Left ventricle myocardium superior (tissue), 1 donor: Measurements from ENCODE around the gene TBC1D23. TPM values are rescaled to one million over a fixed set of nuclear protein-coding genes. Genes with fewer than 3 reads are reported as not detected.
"Not testable (repeated sequence)": the region's sequence is repeated elsewhere in the genome, so short reads cannot be mapped to it uniquely, and the experiment has no call there.

Source experiments
- ATAC-seq: fragments of 200-7000 bp; cut with Tn5 transposase; one replicate; pipeline ENCODE4 v1.9.1; 2020; ENCODE audit warnings: mild to moderate bottlenecking, moderate library complexity
- DNase-seq: peaks from one replicate; pipeline ENCODE4 v3.0.0-alpha.2; 2020
- intact Hi-C: fragments of 100-400 bp; cut with micrococcal nuclease; formaldehyde crosslinking; loops from one replicate; pipeline ENCODE4 v1.11.0; 2022
- total RNA-seq: library from RNA; stranded (reverse); fragmentation: NEBNext Ultra II Directional; extraction: Animal tissue kit (Norgen Biotek cat#: 25700); gene quantifications from one replicate; pipeline ENCODE4 v1.2.1, GENCODE V29; 2021
- donor health status: DM: no; HTN: yes; CAD: no; lungs with severe emphysema.

The TBC1D23 gene
- total RNA-seq, 1 donor from 2014 or later, result 31.3 TPM

DNA sequence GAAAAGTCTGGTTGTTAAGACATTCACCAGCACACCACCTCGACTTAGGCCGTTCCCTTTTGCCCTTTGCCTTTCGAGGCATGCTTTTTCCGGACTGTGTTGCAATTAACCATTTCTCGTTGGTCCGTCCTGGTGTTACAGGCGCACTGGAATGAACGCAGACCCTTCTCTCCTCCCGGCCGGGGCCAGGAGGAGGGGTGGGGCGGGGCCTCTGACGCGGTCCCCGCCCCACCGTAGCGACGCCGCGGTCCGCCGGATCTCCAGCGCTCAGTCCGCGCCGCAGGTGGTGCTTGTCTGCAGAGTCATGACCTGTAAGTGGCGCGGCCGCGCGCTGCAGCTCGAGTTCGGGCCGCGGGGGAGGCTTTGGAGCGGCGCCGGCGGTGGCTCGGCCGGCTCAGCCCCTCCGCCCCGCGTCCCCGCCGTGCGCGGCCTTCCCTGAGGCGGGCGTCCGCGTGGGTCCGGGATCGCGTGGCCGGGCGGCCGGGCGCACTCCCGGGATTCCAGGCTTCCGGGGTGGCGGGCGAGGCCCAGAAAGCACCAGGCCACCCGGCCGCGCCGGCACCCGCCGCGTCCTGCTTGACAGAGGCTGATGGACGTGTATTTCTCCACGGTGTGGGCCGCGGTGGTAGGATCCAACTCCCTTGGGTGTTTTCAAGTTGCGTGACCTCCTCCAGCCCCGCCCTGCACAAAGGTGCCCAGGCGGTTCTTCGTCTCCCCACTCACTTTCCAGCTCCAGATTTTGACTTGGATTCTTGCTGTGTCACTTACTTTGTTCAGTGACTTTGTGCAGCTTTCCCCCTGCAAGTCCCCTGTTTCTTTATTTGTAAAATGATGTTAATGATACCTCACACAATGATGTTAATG lies 73.9 kb downstream of the TBC1D23 start, which contains the start of gene NIT2:
TSS of gene NIT2 (plus strand) at position 270 of the 864 bp plus-strand sequence. CDS start at position 305, 35 bp downstream.
- DNase-seq, result peak; percentile 94
- peak; percentile 99 for ATAC-seq
- intact Hi-C loops, result no loop called here

DNA sequence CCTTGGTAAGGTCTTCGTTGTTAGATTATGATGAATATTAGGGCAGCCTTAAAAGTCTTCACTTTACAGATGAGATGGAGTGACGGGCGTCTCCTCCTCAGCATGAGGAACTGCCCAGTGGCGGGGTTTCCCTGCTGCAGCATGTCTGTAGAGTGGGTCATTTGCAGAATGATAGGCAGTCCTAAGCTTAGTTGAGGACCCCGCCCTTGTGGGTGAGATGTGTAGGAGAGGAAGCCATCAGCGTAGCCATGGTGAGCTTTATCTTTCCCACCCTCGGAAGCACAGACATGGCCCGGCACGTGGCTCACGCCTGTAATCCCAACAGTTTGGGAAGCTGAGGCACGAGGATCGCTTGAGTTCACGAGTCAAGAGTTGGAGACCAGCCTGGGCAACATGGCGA lies 74.6 kb downstream of the TBC1D23 start:
- peak; percentile 7 for ATAC-seq
- intact Hi-C loops, result no loop called here
- DNase-seq, result peak; percentile 30

DNA sequence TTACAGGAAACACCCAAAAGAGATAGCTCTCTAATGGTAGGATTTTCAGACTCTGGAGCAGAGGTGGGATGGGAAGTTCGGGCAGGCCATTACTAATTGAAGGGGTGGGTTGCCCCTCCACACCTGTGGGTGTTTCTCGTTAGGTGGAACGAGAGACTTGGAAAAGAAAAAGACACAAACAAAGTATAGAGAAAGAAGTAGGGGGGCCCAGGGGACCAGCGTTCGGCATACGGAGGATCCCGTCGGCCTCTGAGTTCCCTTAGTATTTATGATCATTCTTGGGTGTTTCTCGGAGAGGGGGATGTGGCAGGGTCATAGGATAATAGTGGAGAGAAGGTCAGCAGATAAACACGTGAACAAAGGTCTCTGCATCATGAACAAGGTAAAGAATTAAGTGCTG lies 75.4 kb downstream of the TBC1D23 start:
- ATAC-seq, intact Hi-C loops, DNase-seq: not testable (repeated sequence)

DNA sequence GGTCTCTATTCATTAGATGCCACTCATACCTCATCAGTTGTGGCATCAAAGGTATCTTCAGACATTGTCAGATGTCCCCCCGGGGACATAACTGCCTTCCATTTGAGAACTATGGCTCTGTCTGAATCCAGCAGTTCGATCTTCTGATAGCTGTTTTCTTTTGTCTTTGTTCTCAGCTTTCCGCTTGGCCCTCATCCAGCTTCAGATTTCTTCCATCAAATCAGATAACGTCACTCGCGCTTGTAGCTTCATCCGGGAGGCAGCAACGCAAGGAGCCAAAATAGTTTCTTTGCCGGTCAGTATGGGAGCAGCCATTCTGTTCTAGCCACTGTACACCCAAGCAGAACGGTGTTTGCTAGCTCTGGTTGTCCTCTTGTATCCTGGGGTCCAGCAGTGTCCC lies 78.1 kb downstream of the TBC1D23 start:
- DNase-seq (no peak), ATAC-seq (no peak)
- intact Hi-C loops, result no loop called here

DNA sequence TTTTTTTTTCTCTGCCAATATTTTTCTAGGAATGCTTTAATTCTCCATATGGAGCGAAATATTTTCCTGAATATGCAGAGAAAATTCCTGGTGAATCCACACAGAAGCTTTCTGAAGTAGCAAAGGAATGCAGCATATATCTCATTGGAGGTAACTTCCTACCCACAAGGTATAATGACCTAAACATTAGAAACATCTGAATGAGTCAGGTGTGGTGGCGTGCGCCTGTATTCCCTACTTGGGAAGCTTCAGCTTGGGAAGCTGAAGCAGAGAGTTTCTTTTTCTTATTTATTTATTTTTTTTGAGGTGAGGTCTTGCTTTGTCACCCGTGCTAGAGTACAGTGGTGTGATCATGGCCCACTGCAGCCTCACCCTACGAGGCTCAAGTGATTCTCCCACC lies 79.0 kb downstream of the TBC1D23 start:
- intact Hi-C loops, result no loop called here
- no peak for ATAC-seq
- no peak for DNase-seq

DNA sequence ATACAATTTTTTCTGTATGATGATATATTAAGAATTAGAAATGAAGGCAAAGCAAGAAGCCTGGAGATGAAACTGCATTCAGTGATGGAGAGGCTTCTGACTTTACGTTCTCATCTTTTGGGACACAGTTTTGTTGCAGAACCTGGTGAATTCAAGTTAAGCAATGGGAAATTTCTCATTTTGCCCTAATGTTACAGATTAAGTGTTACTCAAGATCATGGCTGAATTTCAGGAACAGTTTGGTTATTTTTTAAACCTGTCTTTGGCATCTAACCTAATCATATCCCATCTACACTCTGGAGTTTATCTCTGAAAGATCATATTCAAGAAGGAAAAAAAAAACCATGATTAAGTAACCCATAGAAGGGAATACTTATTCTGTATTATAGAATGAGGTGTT lies 79.7 kb downstream of the TBC1D23 start:
- DNase-seq (no peak), ATAC-seq (no peak)
- intact Hi-C loops, result no loop called here

DNA sequence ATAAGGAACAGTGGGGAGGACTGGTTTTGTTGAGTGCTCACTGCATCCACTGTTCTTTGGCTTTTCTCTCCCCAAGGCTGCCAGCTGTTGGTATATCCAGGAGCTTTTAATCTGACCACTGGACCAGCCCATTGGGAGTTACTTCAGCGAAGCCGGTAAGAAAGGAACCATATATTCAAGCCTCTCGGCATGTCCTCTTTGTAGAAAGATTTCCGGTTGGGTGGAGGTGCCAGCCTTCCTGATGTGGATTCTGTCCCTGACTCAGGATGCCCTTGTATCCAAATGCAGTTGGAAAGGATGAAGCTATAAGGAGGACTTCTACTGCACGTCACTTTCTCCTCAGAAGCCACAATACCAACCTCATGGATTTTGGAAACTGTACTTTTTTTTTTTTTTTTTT lies 87.9 kb downstream of the TBC1D23 start:
- no peak for DNase-seq
- ATAC-seq, result no peak
- intact Hi-C loops, result no loop called here

DNA sequence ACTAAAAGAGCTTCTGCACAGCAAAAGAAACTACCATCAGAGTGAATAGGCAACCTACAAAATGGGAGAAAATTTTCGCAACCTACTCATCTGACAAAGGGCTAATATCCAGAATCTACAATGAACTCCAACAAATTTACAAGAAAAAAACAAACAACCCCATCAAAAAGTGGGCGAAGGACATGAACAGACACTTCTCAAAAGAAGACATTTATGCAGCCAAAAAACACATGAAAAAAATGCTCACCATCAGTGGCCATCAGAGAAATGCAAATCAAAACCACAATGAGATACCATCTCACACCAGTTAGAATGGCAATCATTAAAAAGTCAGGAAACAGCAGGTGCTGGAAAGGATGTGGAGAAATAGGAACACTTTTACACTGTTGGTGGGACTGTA lies 91.0 kb downstream of the TBC1D23 start:
- intact Hi-C loops, DNase-seq, ATAC-seq: not testable (repeated sequence)

DNA sequence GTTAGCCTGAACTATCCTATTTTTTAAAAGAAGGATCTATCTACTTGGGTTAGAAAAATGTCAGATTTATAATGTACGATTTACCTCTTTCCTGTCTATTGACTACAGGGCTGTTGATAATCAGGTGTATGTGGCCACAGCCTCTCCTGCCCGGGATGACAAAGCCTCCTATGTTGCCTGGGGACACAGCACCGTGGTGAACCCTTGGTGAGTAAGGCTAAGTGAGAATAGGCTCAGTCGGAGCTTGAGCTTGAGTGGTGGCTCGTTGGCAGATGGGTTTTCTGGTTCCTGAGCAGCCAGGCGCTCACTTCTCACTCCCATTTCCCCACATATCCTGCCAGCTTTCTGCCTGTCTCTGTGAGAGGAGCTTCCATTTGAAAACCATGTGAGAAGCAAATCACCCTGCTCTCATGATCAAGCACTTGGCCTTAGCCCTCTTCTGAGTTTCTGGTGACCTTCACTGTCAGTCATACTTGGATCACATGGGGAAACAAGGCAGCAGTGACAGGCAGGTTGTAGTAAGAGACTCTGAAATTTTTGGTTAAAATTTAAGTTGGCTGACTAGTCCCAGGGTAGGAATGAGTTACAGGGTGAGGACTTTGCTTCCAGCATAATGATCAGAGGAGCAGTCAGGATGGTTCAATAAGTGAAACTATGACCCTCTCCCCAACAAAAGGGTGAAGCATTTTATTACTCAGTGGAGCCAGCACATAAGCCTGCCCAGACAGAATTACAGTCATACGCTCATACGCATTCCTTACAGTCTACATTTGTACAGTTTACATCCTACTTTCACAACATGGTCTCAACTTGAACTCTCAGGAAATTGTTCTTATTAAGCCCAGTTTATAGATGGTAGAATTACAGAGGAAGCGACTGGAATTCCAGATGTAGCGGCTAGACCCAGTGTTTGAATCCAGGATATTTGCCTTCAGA lies 91.8 kb downstream of the TBC1D23 start:
- intact Hi-C loops, result no loop called here
- peak; percentile 36 for ATAC-seq
- no peak for DNase-seq

DNA sequence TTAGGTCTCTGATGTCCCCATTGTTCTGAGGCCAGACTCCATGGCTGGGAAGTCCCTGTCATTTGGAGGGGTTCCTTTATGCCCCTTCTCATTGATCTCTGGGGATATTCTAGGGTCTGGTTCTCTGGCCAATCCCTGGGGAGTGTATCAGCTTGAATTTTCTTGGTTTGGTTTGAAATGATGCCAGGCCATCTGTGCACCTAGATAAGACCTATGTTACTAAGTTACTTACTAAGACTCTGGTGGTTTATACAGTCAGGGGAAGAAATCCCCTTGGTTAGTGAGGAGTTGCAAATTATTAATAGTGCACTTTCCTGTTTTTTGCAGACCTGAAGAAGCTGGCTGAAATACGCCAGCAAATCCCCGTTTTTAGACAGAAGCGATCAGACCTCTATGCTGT lies 94.1 kb downstream of the TBC1D23 start:
- no peak for DNase-seq
- ATAC-seq, result no peak
- intact Hi-C loops, result no loop called here

DNA sequence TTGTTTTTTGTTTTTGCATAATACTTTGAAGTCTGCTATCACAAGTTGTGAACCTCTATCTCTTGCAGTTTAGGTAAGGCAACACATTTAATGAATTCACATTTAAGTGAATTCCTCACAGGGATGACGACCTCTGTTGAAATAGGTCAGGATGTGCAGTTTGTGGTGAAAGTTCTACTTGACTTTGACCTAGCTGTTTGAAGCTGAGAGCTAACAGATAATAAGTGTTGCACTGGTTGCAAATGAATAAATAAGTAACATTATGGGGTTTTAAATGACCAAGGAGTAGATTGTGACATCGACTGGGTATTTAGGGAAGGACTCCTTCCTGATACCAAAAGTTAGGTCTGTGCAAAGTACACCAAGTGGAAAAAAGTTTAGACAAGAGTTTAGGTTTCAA lies 97.6 kb downstream of the TBC1D23 start:
- ATAC-seq (no peak), DNase-seq (no peak)
- intact Hi-C loops, result no loop called here

DNA sequence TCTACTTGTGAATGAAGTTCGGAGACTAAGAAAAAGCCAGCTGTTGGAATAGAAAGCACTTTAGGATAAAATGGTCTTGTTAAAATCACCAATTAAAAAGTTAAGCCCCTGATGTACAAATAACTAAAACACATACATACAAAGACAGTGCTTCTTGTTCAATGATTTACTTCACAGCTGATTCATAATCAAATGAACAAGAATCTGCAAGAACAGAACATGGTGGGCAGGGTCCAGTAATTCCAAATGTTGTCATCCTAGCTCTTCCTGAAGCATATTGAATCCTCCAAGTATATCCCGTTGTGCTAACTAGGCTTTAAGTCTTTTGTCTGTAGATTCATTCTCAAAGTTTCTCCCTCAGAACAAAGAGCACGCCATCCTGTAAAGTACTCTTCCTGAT lies 98.2 kb downstream of the TBC1D23 start:
- ATAC-seq (no peak), DNase-seq (no peak)
- intact Hi-C loops, result no loop called here

DNA sequence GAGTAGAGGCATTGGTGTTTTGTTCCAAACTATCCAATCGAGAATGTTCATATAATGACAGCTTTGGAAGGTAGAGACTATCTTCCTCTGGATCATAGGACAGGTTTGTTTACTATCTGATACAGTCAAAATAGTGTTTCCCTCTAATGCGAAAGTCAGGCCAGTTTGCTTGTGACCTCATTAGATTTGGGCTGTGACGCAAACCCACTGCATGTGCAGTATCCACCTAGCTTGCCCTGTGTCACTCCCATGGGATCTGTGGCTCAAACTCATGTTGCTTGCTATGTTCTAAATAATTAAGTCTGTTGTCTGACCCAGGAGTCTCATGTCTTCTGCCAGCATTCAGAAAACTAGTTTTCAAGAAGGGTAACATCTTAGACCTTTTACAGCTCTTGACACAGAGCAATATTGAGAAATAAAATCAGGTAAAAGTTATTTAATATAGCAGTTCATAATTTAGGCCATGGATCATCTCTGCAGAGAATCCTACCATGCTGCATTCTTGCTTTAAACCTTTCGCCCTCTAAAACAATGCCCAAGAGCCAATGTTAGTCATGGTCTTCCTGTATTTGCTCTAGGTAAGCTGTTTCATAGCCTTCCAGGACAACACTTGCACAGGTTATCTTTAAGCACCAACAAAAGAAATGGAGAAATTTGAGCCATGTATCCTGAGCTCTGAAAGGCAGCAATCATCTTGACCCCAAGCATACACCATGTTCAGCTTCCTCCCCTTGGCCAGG lies 100.1 kb downstream of the TBC1D23 start:
- ATAC-seq, result no peak

DNA sequence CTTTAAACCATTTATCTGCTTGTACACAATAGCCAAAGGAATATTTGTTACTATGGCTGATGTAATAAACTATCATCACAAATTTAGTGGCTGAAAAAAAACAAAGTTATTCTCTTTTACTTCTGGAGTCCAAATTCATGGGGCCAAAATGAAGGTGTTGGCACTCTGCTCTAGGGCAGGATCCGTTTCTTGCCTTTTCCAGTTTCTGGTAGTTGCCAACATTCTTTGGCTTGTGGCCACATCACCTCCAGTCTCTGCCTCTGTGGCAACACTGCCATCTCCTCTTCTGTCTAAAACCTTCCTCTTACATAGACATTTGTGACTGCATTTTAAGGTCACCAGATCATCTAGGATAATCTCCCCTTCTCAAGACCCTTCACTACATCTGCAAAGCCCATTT lies 101.1 kb downstream of the TBC1D23 start:
- intact Hi-C loops, result no loop called here
- DNase-seq, result no peak
- no peak for ATAC-seq

More for the DNA sequence above, 100.1 kb downstream of the TBC1D23 start:
- DNase-seq, result no peak
- intact Hi-C loops, result no loop called here

DNA sequence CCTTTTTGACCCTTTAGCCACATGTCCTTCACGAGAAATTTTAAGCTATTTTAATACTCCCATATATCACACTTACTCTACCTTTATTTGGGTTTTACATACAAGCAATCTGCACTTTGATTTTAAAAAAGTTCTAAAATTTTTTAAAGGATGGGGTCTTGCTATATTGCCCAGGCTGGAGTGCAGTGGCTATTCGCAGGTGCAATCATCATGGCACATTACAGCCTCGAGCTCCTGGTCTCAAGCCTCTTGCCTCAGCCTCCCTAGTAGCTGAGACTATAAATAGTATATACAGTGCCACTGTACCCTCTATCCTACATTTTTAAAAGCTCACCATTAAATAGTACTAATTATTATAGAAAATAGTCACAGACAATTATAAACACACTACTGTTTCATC lies 103.6 kb downstream of the TBC1D23 start:
- intact Hi-C loops, result no loop called here
- ATAC-seq (no peak), DNase-seq (no peak)

DNA sequence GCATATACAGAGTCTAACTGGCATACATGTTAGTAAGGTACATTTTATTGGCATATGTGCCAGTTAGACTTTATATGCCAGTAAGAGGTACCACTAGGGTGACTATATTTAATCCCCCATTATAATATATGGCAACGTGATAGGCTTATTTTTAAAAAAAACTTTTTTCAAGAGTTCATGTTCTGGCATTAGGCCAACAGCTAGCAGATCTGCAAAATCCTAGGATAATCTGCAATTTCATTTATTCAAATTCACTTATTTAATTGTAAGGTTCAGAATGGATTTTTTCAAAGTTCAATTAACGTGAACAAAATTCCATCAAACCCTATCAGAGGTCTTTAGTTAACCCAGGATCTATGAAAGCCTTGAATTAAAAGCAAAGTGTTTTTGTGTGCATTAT lies 105.6 kb downstream of the TBC1D23 start:
- DNase-seq, result no peak
- no peak for ATAC-seq
- intact Hi-C loops, result no loop called here

DNA sequence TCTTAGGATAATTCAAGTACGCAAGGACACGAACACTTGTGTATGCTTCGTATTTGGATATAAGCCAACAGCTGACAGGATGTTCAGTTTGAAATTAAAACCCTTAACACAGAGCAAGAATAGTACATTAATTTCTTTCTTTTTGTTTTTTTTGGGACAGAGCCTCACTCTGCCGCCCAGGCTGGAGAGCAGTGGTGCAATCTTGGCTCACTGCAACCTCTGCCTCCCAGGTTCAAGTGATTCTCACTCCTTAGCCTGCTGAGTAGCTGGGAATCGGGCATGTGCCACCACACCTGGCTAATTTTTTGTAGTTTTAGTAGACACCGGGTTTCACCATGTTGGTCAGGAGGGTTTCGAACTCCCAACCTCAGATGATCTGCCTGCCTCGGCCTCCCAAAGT lies 107.6 kb downstream of the TBC1D23 start:
- intact Hi-C loops, result no loop called here
- ATAC-seq, result no peak
- DNase-seq, result no peak

DNA sequence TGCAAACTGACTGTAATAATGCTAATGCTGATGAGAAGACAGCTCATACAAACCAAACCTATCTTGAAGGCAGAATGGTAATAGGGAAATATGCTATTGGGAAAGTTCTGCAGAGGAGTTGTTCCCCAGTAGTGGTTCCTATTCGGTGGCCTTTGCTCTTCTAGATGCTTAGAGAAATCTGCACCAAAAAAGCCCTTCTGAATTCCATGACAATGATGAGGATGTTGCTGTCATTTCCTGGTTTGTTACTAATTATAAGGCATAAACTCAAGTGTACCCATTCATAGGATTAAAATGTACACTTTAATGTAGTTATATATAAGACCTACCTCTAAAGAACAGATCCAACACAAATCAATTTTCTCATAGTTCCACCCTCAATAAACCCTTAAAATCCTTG lies 110.0 kb downstream of the TBC1D23 start:
- intact Hi-C loops, result no loop called here
- no peak for ATAC-seq
- DNase-seq, result no peak

DNA sequence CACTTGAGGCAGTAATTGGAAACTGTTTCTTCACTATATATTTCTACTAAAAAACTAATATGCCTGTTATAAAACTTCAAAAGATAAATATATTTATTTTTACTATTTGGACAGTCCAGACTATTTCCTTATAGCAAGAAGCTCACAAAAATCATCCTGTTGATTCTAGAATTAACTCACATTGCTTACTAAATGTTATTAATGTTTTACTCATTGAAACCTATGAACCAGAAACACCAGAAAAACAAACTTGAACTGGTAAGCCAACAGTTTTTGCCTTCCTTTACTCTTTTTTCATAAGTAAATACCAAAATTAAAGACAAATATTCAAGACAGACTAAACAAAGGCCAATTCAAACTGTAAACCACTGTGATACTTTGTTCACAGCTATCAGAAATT lies 113.7 kb downstream of the TBC1D23 start:
- intact Hi-C loops, result no loop called here
- DNase-seq (no peak), ATAC-seq (no peak)
